ENCODE measurements around the gene IFNAR1. TPM values are rescaled to one million over a fixed set of nuclear protein-coding genes. Genes with fewer than 3 reads are reported as not detected.
A peak's percentile ranks its signal among the peaks of the same experiment; 100 is the strongest.

IFNAR1 gene
- total and polyA plus RNA-seq, 9 of the 15 experiments (the other 6 are each of a cell fraction or from before 2014, with no cell fraction given) = 8.6 to 31.8 (median 14.8) TPM

DNA sequence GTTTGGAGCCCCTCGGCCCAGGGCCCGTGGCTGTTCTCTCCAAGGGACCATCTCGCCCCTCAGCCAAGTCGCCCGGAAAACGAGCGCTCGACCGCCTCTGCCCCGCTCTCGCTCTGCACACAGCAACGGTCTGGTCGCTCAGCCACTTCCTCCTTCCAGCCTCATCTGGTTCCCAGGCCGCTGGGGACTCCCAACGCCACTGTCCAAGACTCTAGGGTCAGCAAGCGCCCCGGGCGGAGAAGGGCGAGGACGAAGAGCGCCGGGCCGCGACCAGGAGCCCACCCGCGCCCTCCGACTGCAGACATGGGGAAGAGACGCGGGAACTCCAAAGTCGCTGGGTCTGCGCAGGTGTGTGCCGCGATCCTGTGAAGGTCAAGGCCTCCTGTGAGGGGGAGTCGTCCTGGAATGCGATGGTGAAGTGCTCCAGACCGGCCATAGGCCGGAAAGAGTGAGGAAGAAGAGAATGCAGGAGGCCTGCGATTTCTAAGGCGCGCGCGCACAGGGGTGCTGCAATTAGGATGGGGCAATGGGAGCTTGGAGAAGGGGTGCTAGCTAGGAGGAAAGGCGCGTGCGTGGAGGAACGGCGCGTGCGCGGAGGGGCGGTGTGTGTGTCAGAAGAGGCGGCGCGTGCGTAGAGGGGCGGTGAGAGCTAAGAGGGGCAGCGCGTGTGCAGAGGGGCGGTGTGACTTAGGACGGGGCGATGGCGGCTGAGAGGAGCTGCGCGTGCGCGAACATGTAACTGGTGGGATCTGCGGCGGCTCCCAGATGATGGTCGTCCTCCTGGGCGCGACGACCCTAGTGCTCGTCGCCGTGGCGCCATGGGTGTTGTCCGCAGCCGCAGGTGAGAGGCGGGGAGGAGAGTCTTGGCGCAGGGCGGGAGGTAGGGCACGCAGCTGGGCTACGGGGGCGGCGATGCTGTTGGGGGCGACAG is at the start of gene IFNAR1 (continued):
- TF ChIP-seq, protein P1, sequence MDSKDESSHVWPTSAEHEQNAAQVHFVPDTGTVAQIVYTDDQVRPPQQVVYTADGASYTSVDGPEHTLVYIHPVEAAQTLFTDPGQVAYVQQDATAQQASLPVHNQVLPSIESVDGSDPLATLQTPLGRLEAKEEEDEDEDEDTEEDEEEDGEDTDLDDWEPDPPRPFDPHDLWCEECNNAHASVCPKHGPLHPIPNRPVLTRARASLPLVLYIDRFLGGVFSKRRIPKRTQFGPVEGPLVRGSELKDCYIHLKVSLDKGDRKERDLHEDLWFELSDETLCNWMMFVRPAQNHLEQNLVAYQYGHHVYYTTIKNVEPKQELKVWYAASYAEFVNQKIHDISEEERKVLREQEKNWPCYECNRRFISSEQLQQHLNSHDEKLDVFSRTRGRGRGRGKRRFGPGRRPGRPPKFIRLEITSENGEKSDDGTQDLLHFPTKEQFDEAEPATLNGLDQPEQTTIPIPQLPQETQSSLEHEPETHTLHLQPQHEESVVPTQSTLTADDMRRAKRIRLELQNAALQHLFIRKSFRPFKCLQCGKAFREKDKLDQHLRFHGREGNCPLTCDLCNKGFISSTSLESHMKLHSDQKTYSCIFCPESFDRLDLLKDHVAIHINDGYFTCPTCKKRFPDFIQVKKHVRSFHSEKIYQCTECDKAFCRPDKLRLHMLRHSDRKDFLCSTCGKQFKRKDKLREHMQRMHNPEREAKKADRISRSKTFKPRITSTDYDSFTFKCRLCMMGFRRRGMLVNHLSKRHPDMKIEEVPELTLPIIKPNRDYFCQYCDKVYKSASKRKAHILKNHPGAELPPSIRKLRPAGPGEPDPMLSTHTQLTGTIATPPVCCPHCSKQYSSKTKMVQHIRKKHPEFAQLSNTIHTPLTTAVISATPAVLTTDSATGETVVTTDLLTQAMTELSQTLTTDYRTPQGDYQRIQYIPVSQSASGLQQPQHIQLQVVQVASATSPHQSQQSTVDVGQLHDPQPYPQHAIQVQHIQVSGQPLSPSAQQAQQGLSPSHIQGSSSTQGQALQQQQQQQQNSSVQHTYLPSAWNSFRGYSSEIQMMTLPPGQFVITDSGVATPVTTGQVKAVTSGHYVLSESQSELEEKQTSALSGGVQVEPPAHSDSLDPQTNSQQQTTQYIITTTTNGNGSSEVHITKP (IDR thresholded peaks at IDR 0.05; ENCODE audit: partially characterized antibody) = peak; percentile 64
- no peak for TF ChIP-seq KDM1A (IDR thresholded peaks at IDR 0.05)
- TF ChIP-seq ZFP30 (CRISPR knock-in tag; IDR thresholded peaks at IDR 0.05; ENCODE audit: borderline replicate concordance) = no peak
- no peak for TF ChIP-seq ZNF3 (CRISPR knock-in tag; IDR thresholded peaks at IDR 0.05)
- peak; percentile 67 for TF ChIP-seq TEAD4 (IDR thresholded peaks at IDR 0.05; ENCODE audit: low read length)
- TF ChIP-seq TEAD4 (CRISPR knock-in tag; IDR thresholded peaks at IDR 0.05; ENCODE audit: borderline replicate concordance) = peak; percentile 79; the same call in 1 of the 2 replicates
- TF ChIP-seq, protein P2, sequence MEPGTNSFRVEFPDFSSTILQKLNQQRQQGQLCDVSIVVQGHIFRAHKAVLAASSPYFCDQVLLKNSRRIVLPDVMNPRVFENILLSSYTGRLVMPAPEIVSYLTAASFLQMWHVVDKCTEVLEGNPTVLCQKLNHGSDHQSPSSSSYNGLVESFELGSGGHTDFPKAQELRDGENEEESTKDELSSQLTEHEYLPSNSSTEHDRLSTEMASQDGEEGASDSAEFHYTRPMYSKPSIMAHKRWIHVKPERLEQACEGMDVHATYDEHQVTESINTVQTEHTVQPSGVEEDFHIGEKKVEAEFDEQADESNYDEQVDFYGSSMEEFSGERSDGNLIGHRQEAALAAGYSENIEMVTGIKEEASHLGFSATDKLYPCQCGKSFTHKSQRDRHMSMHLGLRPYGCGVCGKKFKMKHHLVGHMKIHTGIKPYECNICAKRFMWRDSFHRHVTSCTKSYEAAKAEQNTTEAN (CRISPR knock-in tag; IDR thresholded peaks at IDR 0.05) = 0 out of 2 replicates have a peak, but pooled peaks have one; percentile 44
- no peak for TF ChIP-seq THRAP3 (IDR thresholded peaks at IDR 0.05; ENCODE audit: borderline replicate concordance)
- peak in 1 of 2 experiments; percentile 40; a peak in 3 of 4 replicates for TF ChIP-seq RAD21 (CRISPR knock-in tag; conservative IDR thresholded peaks at IDR 0.05 in 1 of 2, IDR thresholded peaks at IDR 0.05 in 1 of 2)
- TF ChIP-seq, protein P3, sequence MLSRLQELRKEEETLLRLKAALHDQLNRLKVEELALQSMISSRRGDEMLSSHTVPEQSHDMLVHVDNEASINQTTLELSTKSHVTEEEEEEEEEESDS (CRISPR knock-in tag; IDR thresholded peaks at IDR 0.05) = no peak
- peak; percentile 18; the same call in 1 of the 2 replicates for TF ChIP-seq RNF2 (IDR thresholded peaks at IDR 0.05)
- TF ChIP-seq, protein P4, sequence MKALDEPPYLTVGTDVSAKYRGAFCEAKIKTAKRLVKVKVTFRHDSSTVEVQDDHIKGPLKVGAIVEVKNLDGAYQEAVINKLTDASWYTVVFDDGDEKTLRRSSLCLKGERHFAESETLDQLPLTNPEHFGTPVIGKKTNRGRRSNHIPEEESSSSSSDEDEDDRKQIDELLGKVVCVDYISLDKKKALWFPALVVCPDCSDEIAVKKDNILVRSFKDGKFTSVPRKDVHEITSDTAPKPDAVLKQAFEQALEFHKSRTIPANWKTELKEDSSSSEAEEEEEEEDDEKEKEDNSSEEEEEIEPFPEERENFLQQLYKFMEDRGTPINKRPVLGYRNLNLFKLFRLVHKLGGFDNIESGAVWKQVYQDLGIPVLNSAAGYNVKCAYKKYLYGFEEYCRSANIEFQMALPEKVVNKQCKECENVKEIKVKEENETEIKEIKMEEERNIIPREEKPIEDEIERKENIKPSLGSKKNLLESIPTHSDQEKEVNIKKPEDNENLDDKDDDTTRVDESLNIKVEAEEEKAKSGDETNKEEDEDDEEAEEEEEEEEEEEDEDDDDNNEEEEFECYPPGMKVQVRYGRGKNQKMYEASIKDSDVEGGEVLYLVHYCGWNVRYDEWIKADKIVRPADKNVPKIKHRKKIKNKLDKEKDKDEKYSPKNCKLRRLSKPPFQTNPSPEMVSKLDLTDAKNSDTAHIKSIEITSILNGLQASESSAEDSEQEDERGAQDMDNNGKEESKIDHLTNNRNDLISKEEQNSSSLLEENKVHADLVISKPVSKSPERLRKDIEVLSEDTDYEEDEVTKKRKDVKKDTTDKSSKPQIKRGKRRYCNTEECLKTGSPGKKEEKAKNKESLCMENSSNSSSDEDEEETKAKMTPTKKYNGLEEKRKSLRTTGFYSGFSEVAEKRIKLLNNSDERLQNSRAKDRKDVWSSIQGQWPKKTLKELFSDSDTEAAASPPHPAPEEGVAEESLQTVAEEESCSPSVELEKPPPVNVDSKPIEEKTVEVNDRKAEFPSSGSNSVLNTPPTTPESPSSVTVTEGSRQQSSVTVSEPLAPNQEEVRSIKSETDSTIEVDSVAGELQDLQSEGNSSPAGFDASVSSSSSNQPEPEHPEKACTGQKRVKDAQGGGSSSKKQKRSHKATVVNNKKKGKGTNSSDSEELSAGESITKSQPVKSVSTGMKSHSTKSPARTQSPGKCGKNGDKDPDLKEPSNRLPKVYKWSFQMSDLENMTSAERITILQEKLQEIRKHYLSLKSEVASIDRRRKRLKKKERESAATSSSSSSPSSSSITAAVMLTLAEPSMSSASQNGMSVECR (CRISPR knock-in tag; IDR thresholded peaks at IDR 0.05) = peak; percentile 76
- TF ChIP-seq CXXC5 (CRISPR knock-in tag; IDR thresholded peaks at IDR 0.05) = peak; percentile 98
- TF ChIP-seq ZNF121 (CRISPR knock-in tag; conservative IDR thresholded peaks at IDR 0.05) = no peak
- TF ChIP-seq, protein P5, sequence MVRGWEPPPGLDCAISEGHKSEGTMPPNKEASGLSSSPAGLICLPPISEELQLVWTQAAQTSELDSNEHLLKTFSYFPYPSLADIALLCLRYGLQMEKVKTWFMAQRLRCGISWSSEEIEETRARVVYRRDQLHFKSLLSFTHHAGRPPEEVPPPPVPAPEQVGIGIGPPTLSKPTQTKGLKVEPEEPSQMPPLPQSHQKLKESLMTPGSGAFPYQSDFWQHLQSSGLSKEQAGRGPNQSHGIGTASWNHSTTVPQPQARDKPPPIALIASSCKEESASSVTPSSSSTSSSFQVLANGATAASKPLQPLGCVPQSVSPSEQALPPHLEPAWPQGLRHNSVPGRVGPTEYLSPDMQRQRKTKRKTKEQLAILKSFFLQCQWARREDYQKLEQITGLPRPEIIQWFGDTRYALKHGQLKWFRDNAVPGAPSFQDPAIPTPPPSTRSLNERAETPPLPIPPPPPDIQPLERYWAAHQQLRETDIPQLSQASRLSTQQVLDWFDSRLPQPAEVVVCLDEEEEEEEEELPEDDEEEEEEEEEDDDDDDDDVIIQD (CRISPR knock-in tag; IDR thresholded peaks at IDR 0.05) = peak; percentile 43; the same call in 1 of the 2 replicates
